H1 (cell line): ENCODE data around the gene GNAI2. TPM values are rescaled to one million over a fixed set of nuclear protein-coding genes. Genes with fewer than 3 reads are reported as not detected.

Experiments
- CTCF ChIA-PET: fragments of 300-600 bp; sonication (Branson Sonifier 250); formaldehyde crosslinking; loops from one replicate; lab custom pipeline; 2021; ENCODE audit not compliant: partially characterized antibody; lab: Charles Lee
- POLR2A ChIA-PET: fragments of 300-600 bp; sonication (Branson Sonifier 250); formaldehyde crosslinking; loops from one replicate; lab custom pipeline; 2021; ENCODE audit warnings: inconsistent platforms; ENCODE audit not compliant: partially characterized antibody; lab: Charles Lee
- DNase-seq, 2 experiments: peaks; one replicate each; pipeline versions ENCODE4 v3.0.0 to v3.0.0-alpha.2; 2010 to 2022; ENCODE audit warnings: low spot score in 2 of 2, low read depth in 1 of 2, mixed read lengths in 1 of 2
- FAIRE-seq: peaks from 2 replicates; lab custom pipeline; 2011; peaks lifted over from hg19 to GRCh38; lab: Jason Lieb, UNC
- H2AFZ ChIP-seq: 2 replicates; pipeline ENCODE4 v1.8.1; 2012; ENCODE audit warnings: low read length, inconsistent platforms
- H2AK5ac ChIP-seq: 2 replicates; pipeline ENCODE4 v1.6.1; 2013; ENCODE audit warnings: low read depth, low read length
- H2BK120ac ChIP-seq: replicated peaks from 2 replicates; pipeline ENCODE3; 2013; ENCODE audit warnings: low read depth, low read length, inconsistent platforms
- H2BK12ac ChIP-seq: 2 replicates; pipeline ENCODE4 v1.6.1; 2013; ENCODE audit warnings: low read depth, low read length
- H2BK15ac ChIP-seq: 2 replicates; pipeline ENCODE4 v1.6.1; 2013; ENCODE audit warnings: low read length
- H2BK20ac ChIP-seq: 2 replicates; pipeline ENCODE4 v1.6.1; 2013; ENCODE audit warnings: low read length
- H2BK5ac ChIP-seq: 2 replicates; pipeline ENCODE4 v1.6.1; 2013; ENCODE audit warnings: low read depth, low read length
- H3K14ac ChIP-seq: 2 replicates; pipeline ENCODE4 v1.6.1; 2013; ENCODE audit warnings: inconsistent platforms; ENCODE audit not compliant: insufficient read length
- H3K18ac ChIP-seq: 2 replicates; pipeline ENCODE4 v1.6.1; 2013; ENCODE audit warnings: low read length; ENCODE audit errors: extremely low read depth
- H3K23ac ChIP-seq: 2 replicates; pipeline ENCODE4 v1.6.1; 2013; ENCODE audit warnings: inconsistent platforms; ENCODE audit not compliant: insufficient read length
- H3K23me2 ChIP-seq: 2 replicates; pipeline ENCODE4 v1.6.1; 2013; ENCODE audit warnings: low read depth, low read length
- H3K27ac ChIP-seq: 2 replicates; pipeline ENCODE4 v1.6.1; 2011; ENCODE audit warnings: low read depth, low read length, inconsistent platforms
- H3K27me3 ChIP-seq, 4 experiments: replicated peaks in 1 of 4; 1 replicate in 1 of 4; 2 replicates in 3 of 4; pipeline versions ENCODE4 v1.6.1 to v1.8.1; 2011 to 2013; ENCODE audit warnings: low read length in 3 of 4, mild to moderate bottlenecking in 3 of 4, inconsistent platforms in 2 of 4, mixed read lengths in 2 of 4, moderate library complexity in 1 of 4; ENCODE audit not compliant: control insufficient read depth in 3 of 4, insufficient read depth in 3 of 4; ENCODE audit errors: extremely low read depth in 1 of 4
- H3K36me3 ChIP-seq, 4 experiments: 2 replicates each; pipeline versions ENCODE4 v1.6.1 to v1.8.1; 2011 to 2013; ENCODE audit warnings: mild to moderate bottlenecking in 4 of 4, low read length in 3 of 4, moderate library complexity in 2 of 4, control low read depth in 1 of 4, inconsistent platforms in 1 of 4; ENCODE audit not compliant: insufficient read depth in 4 of 4, control insufficient read depth in 2 of 4
- H3K4ac ChIP-seq: replicated peaks from 2 replicates; pipeline ENCODE3; 2013; ENCODE audit warnings: low read length, low read depth, mixed read lengths, inconsistent platforms; ENCODE audit not compliant: insufficient read length
- H3K4me1 ChIP-seq, 4 experiments: replicated peaks in 1 of 4; 1 replicate in 1 of 4; 2 replicates in 3 of 4; pipeline versions ENCODE4 v1.6.1 to v1.8.1; 2011 to 2013; ENCODE audit warnings: low read length in 3 of 4, inconsistent platforms in 2 of 4, mixed read lengths in 1 of 4; ENCODE audit not compliant: insufficient read depth in 4 of 4, control insufficient read depth in 3 of 4
- H3K4me2 ChIP-seq, 2 experiments: 2 replicates each; pipeline versions ENCODE4 v1.6.1 to v1.8.1; 2011 to 2013; ENCODE audit warnings: low read depth in 2 of 2, low read length in 2 of 2, control low read depth in 1 of 2, inconsistent platforms in 1 of 2, mild to moderate bottlenecking in 1 of 2; ENCODE audit not compliant: insufficient read depth in 1 of 2
- H3K4me3 ChIP-seq, 4 experiments: fragments of 200-600, 300-600 bp in 1 of 4; sonication (generic), shearing (Covaris generic), sonication (Bioruptor Twin) in 1 of 4; 2 replicates each; pipeline versions ENCODE4 v1.5.1 to v1.8.1; 2011 to 2016; ENCODE audit warnings: low read length in 4 of 4, low read depth in 3 of 4, control low read depth in 2 of 4, inconsistent platforms in 2 of 4, mild to moderate bottlenecking in 2 of 4, mixed read lengths in 1 of 4, moderate library complexity in 1 of 4; ENCODE audit not compliant: insufficient read depth in 2 of 4; ENCODE audit errors: extremely low read depth in 1 of 4
- H3K56ac ChIP-seq: replicated peaks from 2 replicates; pipeline ENCODE3; 2013; ENCODE audit warnings: low read depth, mild to moderate bottlenecking, mixed read lengths, low read length, inconsistent platforms; ENCODE audit not compliant: insufficient read length
- H3K79me1 ChIP-seq: 2 replicates; pipeline ENCODE4 v1.6.1; 2013; ENCODE audit warnings: low read depth, low read length, control low read depth
- H3K79me2 ChIP-seq, 2 experiments: 2 replicates each; pipeline versions ENCODE4 v1.6.1 to v1.8.1; 2012 to 2013; ENCODE audit warnings: low read length in 2 of 2, mild to moderate bottlenecking in 2 of 2, inconsistent platforms in 1 of 2; ENCODE audit not compliant: insufficient read depth in 2 of 2, control insufficient read depth in 1 of 2
- H3K9ac ChIP-seq, 4 experiments: replicated peaks in 1 of 4; 1 replicate in 1 of 4; 2 replicates in 3 of 4; pipeline versions ENCODE4 v1.6.1 to v1.8.1; 2011 to 2013; ENCODE audit warnings: low read depth in 3 of 4, low read length in 3 of 4, control low read depth in 2 of 4, mild to moderate bottlenecking in 2 of 4, moderate library complexity in 2 of 4, inconsistent platforms in 1 of 4; ENCODE audit errors: extremely low read depth in 1 of 4
- H3K9me3 ChIP-seq, 2 experiments: 2 replicates each; pipeline versions ENCODE4 v1.6.1 to v1.8.1; 2012 to 2013; ENCODE audit warnings: mild to moderate bottlenecking in 2 of 2, moderate library complexity in 2 of 2, control low read depth in 1 of 2, inconsistent platforms in 1 of 2, low read depth in 1 of 2, low read length in 1 of 2, mixed read lengths in 1 of 2; ENCODE audit not compliant: insufficient read depth in 2 of 2
- H4K20me1 ChIP-seq, 2 experiments: replicated peaks in 1 of 2; 2 replicates each; pipeline versions ENCODE3 to v1.8.1; 2011 to 2013; ENCODE audit warnings: inconsistent platforms in 2 of 2, low read length in 2 of 2, mild to moderate bottlenecking in 1 of 2; ENCODE audit not compliant: insufficient read depth in 2 of 2, control insufficient read depth in 1 of 2
- H4K5ac ChIP-seq: 2 replicates; pipeline ENCODE4 v1.6.1; 2013; ENCODE audit warnings: low read length, low read depth, mixed read lengths, inconsistent platforms; ENCODE audit not compliant: insufficient read length
- H4K8ac ChIP-seq: 2 replicates; pipeline ENCODE4 v1.8.0; 2013; ENCODE audit warnings: mild to moderate bottlenecking, moderate library complexity, low read length, inconsistent platforms; ENCODE audit not compliant: insufficient read depth; ENCODE audit errors: extremely low read depth
- H4K91ac ChIP-seq: replicated peaks from 2 replicates; pipeline ENCODE3; 2013; ENCODE audit warnings: low read length, mixed read lengths, inconsistent platforms; ENCODE audit not compliant: insufficient read length
- SP2 ChIP-seq: IDR thresholded peaks from 2 replicates; pipeline ENCODE4 v1.6.1; 2012; ENCODE audit warnings: mild to moderate bottlenecking, low read length, inconsistent platforms
- WGBS, 2 experiments: shearing (Covaris generic) in 1 of 2; methylation state at CpG; one replicate each; pipeline versions ENCODE4 v1.1.6 to v1.1.7; 2013 to 2015; ENCODE audit warnings: low lambda C conversion rate in 2 of 2, mixed read lengths in 2 of 2, inconsistent platforms in 1 of 2, low coverage in 1 of 2, missing lambda C conversion rate in 1 of 2; ENCODE audit not compliant: insufficient replicate concordance in 2 of 2, insufficient coverage in 1 of 2, insufficient read length in 1 of 2; ENCODE audit errors: extremely low coverage in 1 of 2, missing lambda C conversion rate in 1 of 2; 5-methylcytosine and 5-hydroxymethylcytosine counted together
- polyA plus RNA-seq, 7 experiments: library from polyadenylated mRNA; depleted of rRNA in 3 of 7; stranded (reverse) in 5 of 7; unstranded in 2 of 7; fragments of >200 nt in 5 of 7; fragments of 200-250 nt in 2 of 7; gene quantifications; 1 replicate in 5 of 7; 2 replicates in 1 of 7; 4 replicates in 1 of 7; pipeline versions ENCODE4 v1.2.1 to v1.2.3, GENCODE V29; 2011 to 2013; ENCODE audit warnings: missing spikeins in 2 of 7, mixed read lengths in 2 of 7
- total RNA-seq: library from RNA; stranded (reverse); fragmentation: NEBNext Ultra II Directional; extraction: Animal tissue kit (Norgen Biotek cat#: 25700); gene quantifications from 2 replicates; pipeline ENCODE4 v1.2.1, GENCODE V29; 2021

Gene GNAI2
- total and polyA plus RNA-seq, 2 of the 8 experiments (the other 6 are each of a cell fraction or from before 2014, with no cell fraction given): 168 to 539 TPM

GRCh38 chr3:50208677-50209344 is 27.2 kb upstream of the GNAI2 start:
- H2BK20ac ChIP-seq: no peak overlapping the region
- H4K20me1 ChIP-seq: no peaks in the 10 kb centered on the region
- no peaks in the 10 kb centered on the region for H3K9me3 ChIP-seq
- no peak for TF ChIP-seq SP2
- no peak overlapping the region for H3K4me2 ChIP-seq
- no peak overlapping the region for H2AFZ ChIP-seq
- POLR2A ChIA-PET: interaction anchor here (0.8 to 4.3 kb wide), 2 partner anchors 13 to 17 kb away, joined by 3 to 20 read pairs; no protein-coding TSS in a partner anchor
- H2BK5ac ChIP-seq: no peak overlapping the region
- no peak overlapping the region for H3K4ac ChIP-seq
- no peaks in the 10 kb centered on the region for H3K36me3 ChIP-seq
- no peak overlapping the region for H3K4me3 ChIP-seq
- no peak overlapping the region for H2AK5ac ChIP-seq
- CTCF ChIA-PET: interaction anchor here (0.6 to 48.1 kb wide), 10 partner anchors 3 to 399 kb away, joined by 3 to 2149 read pairs (median 6); partner anchors contain the start of genes GNAI2, GNAT1, HYAL2 and LSMEM2
- no peak overlapping the region for H3K9ac ChIP-seq
- peaks cover 0 to 28% (median 19%) of the 10 kb centered on the region in 4 experiments; a peak in 6 of 7 replicates for H3K4me1 ChIP-seq
- 0 out of 2 replicates have a peak overlapping the region, but pooled peaks have one; percentile 50 for H2BK12ac ChIP-seq
- H4K8ac ChIP-seq: peak overlapping the region; percentile 35; the same call in 1 of the 2 replicates
- peaks cover 2 to 28% (median 21%) of the 10 kb centered on the region in 4 experiments for H3K27me3 ChIP-seq
- H3K23ac ChIP-seq: no peak overlapping the region
- no peak overlapping the region for H3K18ac ChIP-seq
- no peak overlapping the region for H4K5ac ChIP-seq
- no peak overlapping the region for H3K14ac ChIP-seq
- no peak overlapping the region for H4K91ac ChIP-seq
- FAIRE-seq (no peak), DNase-seq (no peak)
- no peaks in the 10 kb centered on the region for H3K79me2 ChIP-seq
- H3K79me1 ChIP-seq: no peaks in the 10 kb centered on the region
- peak overlapping the region; percentile 40; the same call in 1 of the 2 replicates for H2BK15ac ChIP-seq
- H2BK120ac ChIP-seq: peak overlapping the region; percentile 77
- H3K56ac ChIP-seq: no peak overlapping the region
- peaks cover 6% of the 10 kb centered on the region for H3K23me2 ChIP-seq
- no peak overlapping the region for H3K27ac ChIP-seq
- WGBS, 2 experiments: 85% methylated on average over 13 of the region's 14 CpGs; no CpG with 5 or more reads in 1 of the 2 experiments
